Erythroblast (primary cell): ENCODE results near the gene DENND1B.

Source experiments
- GATA1 ChIP-seq: IDR thresholded peaks from 2 replicates; pipeline ENCODE4 v1.6.1; 2011; ENCODE audit warnings: low read depth, mild to moderate bottlenecking, control low read depth, low read length, moderate library complexity
- POLR2A ChIP-seq: IDR thresholded peaks from 2 replicates; pipeline ENCODE4 v1.6.1; 2011; ENCODE audit warnings: mild to moderate bottlenecking, low read length

DNA sequence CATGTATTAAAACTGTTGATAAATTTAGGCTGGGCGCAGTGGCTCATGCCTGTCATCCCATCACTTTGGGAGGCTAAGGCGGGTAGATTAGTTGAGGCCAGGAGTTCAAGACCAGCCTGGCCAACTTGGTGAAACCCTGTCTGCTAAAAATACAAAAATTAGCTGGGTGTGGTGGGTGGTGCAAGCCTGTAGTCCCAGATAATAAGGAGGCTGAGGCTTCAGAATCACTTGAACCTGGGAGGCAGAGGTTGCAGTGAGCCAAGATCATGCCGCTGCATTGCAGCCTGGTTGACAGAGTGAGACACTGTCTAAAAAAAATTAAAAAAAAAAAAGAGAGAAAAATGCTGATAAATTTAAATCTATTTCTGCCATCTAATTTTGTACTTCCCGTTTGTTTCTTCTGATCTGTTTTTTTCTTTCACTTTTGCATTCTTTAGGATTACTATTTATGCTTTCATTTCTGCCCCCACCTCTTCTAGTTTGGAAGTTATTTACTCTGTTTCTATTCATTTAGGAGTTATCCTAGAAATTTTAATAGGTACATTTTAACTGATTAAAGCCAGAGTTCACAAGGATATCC lies 3.2 kb upstream of the DENND1B start:
- TF ChIP-seq POLR2A (no peak), GATA1 (no peak)
